GM23248 (cell line): ENCODE results near the gene CSRNP3. TPM values are rescaled to one million over a fixed set of nuclear protein-coding genes. Genes with fewer than 3 reads are reported as not detected.

ENCODE experiments used
- DNase-seq: peaks from one replicate; pipeline ENCODE4 v3.0.0-alpha.2; 2015
- H2AFZ ChIP-seq: fragments of 200-600 bp; sonication (generic); 2 replicates; pipeline ENCODE4 v1.6.1; 2016; ENCODE audit warnings: antibody characterized with exemption
- H3F3A ChIP-seq: fragments of 200-600 bp; sonication (generic); 2 replicates; pipeline ENCODE4 v1.6.1; 2016; ENCODE audit warnings: mild to moderate bottlenecking, antibody characterized with exemption, mixed run types; ENCODE audit not compliant: insufficient read depth
- H3K27ac ChIP-seq: fragments of 200-600 bp; sonication (generic); 2 replicates; pipeline ENCODE4 v1.5.1; 2016; ENCODE audit warnings: mild to moderate bottlenecking
- H3K27me3 ChIP-seq: fragments of 200-600 bp; sonication (generic); replicated peaks from 2 replicates; pipeline ENCODE4 v1.6.1; 2016; ENCODE audit warnings: mild to moderate bottlenecking; ENCODE audit not compliant: insufficient read depth
- H3K36me3 ChIP-seq: fragments of 200-600 bp; sonication (generic); 2 replicates; pipeline ENCODE4 v1.6.1; 2016; ENCODE audit warnings: low read depth, mild to moderate bottlenecking
- H3K4me1 ChIP-seq: fragments of 200-600 bp; sonication (generic); 2 replicates; pipeline ENCODE4 v1.6.1; 2016; ENCODE audit warnings: mild to moderate bottlenecking; ENCODE audit not compliant: insufficient read depth
- H3K4me2 ChIP-seq: fragments of 200-600 bp; sonication (generic); one replicate; pipeline ENCODE4 v1.6.1; 2016; ENCODE audit warnings: mild to moderate bottlenecking; ENCODE audit not compliant: unreplicated experiment
- H3K4me3 ChIP-seq: fragments of 200-600 bp; sonication (generic); 2 replicates; pipeline ENCODE4 v1.5.1; 2016; ENCODE audit warnings: mild to moderate bottlenecking
- H3K79me2 ChIP-seq: fragments of 200-600 bp; sonication (generic); 2 replicates; pipeline ENCODE4 v1.6.1; 2016; ENCODE audit warnings: mild to moderate bottlenecking; ENCODE audit not compliant: insufficient read depth
- H3K9ac ChIP-seq: fragments of 200-600 bp; sonication (generic); 2 replicates; pipeline ENCODE4 v1.6.1; 2016; ENCODE audit warnings: mild to moderate bottlenecking
- H3K9me2 ChIP-seq: fragments of 200-600 bp; sonication (generic); 2 replicates; pipeline ENCODE4 v1.6.1; 2016; ENCODE audit warnings: mixed run types, mild to moderate bottlenecking, moderate library complexity; ENCODE audit not compliant: insufficient read depth
- H3K9me3 ChIP-seq: fragments of 200-600 bp; sonication (generic); one replicate; pipeline ENCODE4 v1.6.1; 2017; ENCODE audit warnings: low read depth
- H4K20me1 ChIP-seq: fragments of 200-600 bp; sonication (generic); 2 replicates; pipeline ENCODE4 v1.6.0; 2016; ENCODE audit not compliant: insufficient read depth
- EZH2 ChIP-seq: fragments of 200-600 bp; sonication (generic); IDR thresholded peaks from 2 replicates; pipeline ENCODE4 v1.6.1; 2018; ENCODE audit warnings: antibody characterized with exemption, mild to moderate bottlenecking; ENCODE audit not compliant: insufficient read depth, poor library complexity, severe bottlenecking
- EZH2phosphoT487 ChIP-seq: fragments of 200-600 bp; sonication (generic); IDR thresholded peaks from 2 replicates; pipeline ENCODE4 v1.6.1; 2018; ENCODE audit warnings: antibody characterized with exemption, moderate library complexity, mild to moderate bottlenecking, low read depth; ENCODE audit not compliant: insufficient read depth
- WGBS, 2 experiments: methylation state at CpG; one replicate each; pipeline ENCODE4 v1.1.6; 2015 to 2017; ENCODE audit warnings: low lambda C conversion rate in 2 of 2, low coverage in 1 of 2; ENCODE audit errors: missing lambda C conversion rate in 2 of 2; 5-methylcytosine and 5-hydroxymethylcytosine counted together
- in situ Hi-C: fragments of 300-500 bp; cut with MboI; formaldehyde crosslinking; loops from 2 replicates; pipeline ENCODE4 v1.15.0; 2020
- polyA plus RNA-seq: library from polyadenylated mRNA; unstranded; fragments of >200 nt; fragmentation: Nextera tagmentation; extraction: Ambion mirVana; gene quantifications from 2 replicates; pipeline ENCODE4 v1.2.1, GENCODE V29; 2016
- total RNA-seq: library from RNA; depleted of rRNA; stranded (reverse); fragments of >200 nt; shearing (Covaris generic); gene quantifications from 2 replicates; pipeline ENCODE4 v1.2.3, GENCODE V29; 2014

Gene CSRNP3
- total and polyA plus RNA-seq, 2 experiments from 2014 or later, result 0.43 to 0.73 TPM

- H3K4me1 ChIP-seq, result no peaks in the 10 kb centered on the region
- in situ Hi-C loops, result no loop called here
- H3K9ac ChIP-seq, result no peak overlapping the region
- no peaks in the 10 kb centered on the region for H3K79me2 ChIP-seq
- H2AFZ ChIP-seq, result no peak overlapping the region
- H3K4me3 ChIP-seq, result no peak overlapping the region
- no peaks in the 10 kb centered on the region for H3K36me3 ChIP-seq
- H3K27me3 ChIP-seq, result no peaks in the 10 kb centered on the region
- no peaks in the 10 kb centered on the region for H3K9me3 ChIP-seq
- no peak overlapping the region for H3K4me2 ChIP-seq
- WGBS, 2 experiments, result 62 to 64% methylated on average over 3 of the region's 3 CpGs
- no peak for DNase-seq
- no peaks in the 10 kb centered on the region for H3K9me2 ChIP-seq
- TF ChIP-seq EZH2, result no peak
- TF ChIP-seq EZH2phosphoT487, result no peak
- H3K27ac ChIP-seq, result no peak overlapping the region
- no peaks in the 10 kb centered on the region for H3F3A ChIP-seq
- 0 out of 2 replicates have a peak, but pooled peaks cover 5% of the 10 kb centered on the region for H4K20me1 ChIP-seq
Measured at GRCh38 chr2:165572151-165572550, 102.7 kb downstream of the CSRNP3 start.

GRCh38 chr2:165573534-165574461, 104.3 kb downstream of the CSRNP3 start:
- no peak overlapping the region for H3K27ac ChIP-seq
- in situ Hi-C loops, result no loop called here

GRCh38 chr2:165575044-165575615, 105.6 kb downstream of the CSRNP3 start:
- no peaks in the 10 kb centered on the region for H3K36me3 ChIP-seq
- in situ Hi-C loops, result no loop called here
- H3K9me3 ChIP-seq, result no peaks in the 10 kb centered on the region
- no peaks in the 10 kb centered on the region for H3K4me1 ChIP-seq
- H2AFZ ChIP-seq, result no peak overlapping the region
- H3K27me3 ChIP-seq, result no peaks in the 10 kb centered on the region
- no peak overlapping the region for H3K27ac ChIP-seq
- H4K20me1 ChIP-seq, result 0 out of 2 replicates have a peak, but pooled peaks cover 5% of the 10 kb centered on the region
- no peaks in the 10 kb centered on the region for H3K9me2 ChIP-seq
- H3K9ac ChIP-seq, result no peak overlapping the region
- no peak for DNase-seq
- no peaks in the 10 kb centered on the region for H3K79me2 ChIP-seq
- no peak overlapping the region for H3K4me2 ChIP-seq
- WGBS, 2 experiments, result 67 to 74% methylated on average over 2 of the region's 2 CpGs
- no peaks in the 10 kb centered on the region for H3F3A ChIP-seq
- no peak overlapping the region for H3K4me3 ChIP-seq
- no peak for TF ChIP-seq EZH2
- no peak for TF ChIP-seq EZH2phosphoT487

More at GRCh38 chr2:165573534-165574461, 104.3 kb downstream of the CSRNP3 start:
- Histone ChIP-seq H3K9me3 (no peaks in the 10 kb centered on the region), H3K9me2 (no peaks in the 10 kb centered on the region), H2AFZ (no peak overlapping the region), H3K27me3 (no peaks in the 10 kb centered on the region), H3K79me2 (no peaks in the 10 kb centered on the region), H3K4me3 (no peak overlapping the region), H3F3A (no peaks in the 10 kb centered on the region), H3K36me3 (no peaks in the 10 kb centered on the region), H3K4me1 (no peaks in the 10 kb centered on the region), H3K9ac (no peak overlapping the region), H4K20me1 (0 out of 2 replicates have a peak, but pooled peaks cover 5% of the 10 kb centered on the region), H3K4me2 (no peak overlapping the region)
- TF ChIP-seq EZH2 (no peak), EZH2phosphoT487 (no peak)
- no peak for DNase-seq
- 87% methylated on average over 17 of the region's 17 CpGs for WGBS, 2 experiments

- no peaks in the 10 kb centered on the region for H3K79me2 ChIP-seq
- no peak for DNase-seq
- H3K9me2 ChIP-seq, result no peaks in the 10 kb centered on the region
- no peaks in the 10 kb centered on the region for H3F3A ChIP-seq
- H2AFZ ChIP-seq, result no peak overlapping the region
- H3K27me3 ChIP-seq, result no peaks in the 10 kb centered on the region
- no peak overlapping the region for H3K9ac ChIP-seq
- 82 to 84% methylated on average over 3 of the region's 3 CpGs for WGBS, 2 experiments
- H3K4me2 ChIP-seq, result no peak overlapping the region
- no peaks in the 10 kb centered on the region for H3K9me3 ChIP-seq
- H4K20me1 ChIP-seq, result 0 out of 2 replicates have a peak, but pooled peaks cover 5% of the 10 kb centered on the region
- no peak for TF ChIP-seq EZH2
- TF ChIP-seq EZH2phosphoT487, result no peak
- in situ Hi-C loops, result no loop called here
- no peaks in the 10 kb centered on the region for H3K36me3 ChIP-seq
- no peak overlapping the region for H3K27ac ChIP-seq
- H3K4me3 ChIP-seq, result no peak overlapping the region
- no peaks in the 10 kb centered on the region for H3K4me1 ChIP-seq
Measured at GRCh38 chr2:165576409-165577154, 107.1 kb downstream of the CSRNP3 start.
